Mammary epithelial cell (primary cell): ENCODE measurements around the gene DPEP1.

Source experiments
- EZH2 ChIP-seq: IDR thresholded peaks from 2 replicates; pipeline ENCODE4 v1.6.1; 2012; ENCODE audit warnings: low read length, inconsistent platforms, borderline replicate concordance
- TF ChIP-seq, protein P1 (sequence below), 2 donors: IDR thresholded peaks in 1 of 2; conservative IDR thresholded peaks in 1 of 2; 2 replicates each; pipeline ENCODE4 v1.5.1; 2011 to 2012; ENCODE audit warnings: inconsistent platforms in 2 of 2, low read length in 2 of 2, mild to moderate bottlenecking in 2 of 2, control low read depth in 1 of 2, low read depth in 1 of 2; ENCODE audit not compliant: insufficient read depth in 1 of 2; ENCODE audit errors: extremely low read depth in 1 of 2

DNA sequence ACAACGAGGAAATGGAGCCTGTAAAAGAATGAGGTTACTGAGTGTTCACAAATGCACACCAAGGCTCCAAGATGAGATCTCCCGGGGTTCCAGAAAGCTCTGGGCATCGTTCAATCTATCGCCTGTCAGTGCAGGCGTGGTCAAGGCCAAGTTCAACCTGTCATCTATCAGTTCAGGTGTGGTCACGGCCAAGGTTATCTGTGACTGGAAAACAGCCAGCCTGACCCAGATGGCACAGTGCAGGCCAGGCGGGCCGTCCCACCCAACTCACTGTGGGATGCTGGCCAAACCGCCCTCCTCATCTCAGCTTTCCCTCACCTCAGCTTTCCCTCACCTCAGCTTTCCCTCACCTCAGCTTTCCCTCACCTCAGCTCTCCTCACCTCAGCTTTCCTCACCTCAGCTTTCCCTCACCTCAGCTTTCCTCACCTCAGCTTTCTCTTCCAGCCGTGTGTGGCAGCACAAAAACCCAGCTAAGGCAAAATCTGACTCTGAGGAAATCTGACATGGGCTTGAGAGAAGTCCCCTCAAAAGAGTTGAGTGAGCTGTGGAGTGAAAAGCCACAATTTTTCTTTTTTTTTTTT lies 41.7 kb downstream of the DPEP1 start:
- no peak for TF ChIP-seq EZH2
- TF ChIP-seq, protein P1, sequence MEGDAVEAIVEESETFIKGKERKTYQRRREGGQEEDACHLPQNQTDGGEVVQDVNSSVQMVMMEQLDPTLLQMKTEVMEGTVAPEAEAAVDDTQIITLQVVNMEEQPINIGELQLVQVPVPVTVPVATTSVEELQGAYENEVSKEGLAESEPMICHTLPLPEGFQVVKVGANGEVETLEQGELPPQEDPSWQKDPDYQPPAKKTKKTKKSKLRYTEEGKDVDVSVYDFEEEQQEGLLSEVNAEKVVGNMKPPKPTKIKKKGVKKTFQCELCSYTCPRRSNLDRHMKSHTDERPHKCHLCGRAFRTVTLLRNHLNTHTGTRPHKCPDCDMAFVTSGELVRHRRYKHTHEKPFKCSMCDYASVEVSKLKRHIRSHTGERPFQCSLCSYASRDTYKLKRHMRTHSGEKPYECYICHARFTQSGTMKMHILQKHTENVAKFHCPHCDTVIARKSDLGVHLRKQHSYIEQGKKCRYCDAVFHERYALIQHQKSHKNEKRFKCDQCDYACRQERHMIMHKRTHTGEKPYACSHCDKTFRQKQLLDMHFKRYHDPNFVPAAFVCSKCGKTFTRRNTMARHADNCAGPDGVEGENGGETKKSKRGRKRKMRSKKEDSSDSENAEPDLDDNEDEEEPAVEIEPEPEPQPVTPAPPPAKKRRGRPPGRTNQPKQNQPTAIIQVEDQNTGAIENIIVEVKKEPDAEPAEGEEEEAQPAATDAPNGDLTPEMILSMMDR (conservative IDR thresholded peaks at IDR 0.05 in 1 of 2, IDR thresholded peaks at IDR 0.05 in 1 of 2; ENCODE audit: extremely low read depth in 1 of 2, insufficient read depth in 1 of 2, low read depth in 1 of 2, low read length in 2 of 2): no peak
